ENCODE measurements around the gene RPAP3. TPM values are rescaled to one million over a fixed set of nuclear protein-coding genes. Genes with fewer than 3 reads are reported as not detected.

The RPAP3 gene
- total RNA-seq, 4 donors from 2014 or later = 11.7 to 25.5 (median 19.4) TPM

GRCh38 chr12:47742253-47742825, 36.5 kb upstream of the RPAP3 start:
- Histone ChIP-seq H3K9me3 (no peaks in the 10 kb centered on the region), H3K4me3 (no peak overlapping the region), H3K36me3 (peaks cover 4% of the 10 kb centered on the region), H3K4me1 (peaks cover 58% of the 10 kb centered on the region), H3K27me3 (no peaks in the 10 kb centered on the region), H3K27ac (no peak overlapping the region)
- TF ChIP-seq POLR2AphosphoS5 (IDR thresholded peaks at IDR 0.05) (no peak), CTCF (IDR thresholded peaks at IDR 0.05) (peak; percentile 92 to 95), EP300 (IDR thresholded peaks at IDR 0.05) (no peak), POLR2A (IDR thresholded peaks at IDR 0.05) (no peak)
- no peak for DNase-seq (ENCODE audit: low spot score in 2 of 2)
- WGBS = 78% methylated on average over 7 of the region's 7 CpGs

- Histone ChIP-seq H3K27ac (peak overlapping the region; percentile 38), H3K9me3 (no peaks in the 10 kb centered on the region), H3K4me1 (peaks cover 69% of the 10 kb centered on the region), H3K27me3 (no peaks in the 10 kb centered on the region), H3K36me3 (no peaks in the 10 kb centered on the region), H3K4me3 (no peak overlapping the region)
- DNase-seq (ENCODE audit: low spot score in 2 of 2) = peak; percentile 88 to 90
- WGBS = 27% methylated on average over 4 of the region's 4 CpGs
- TF ChIP-seq POLR2AphosphoS5 (IDR thresholded peaks at IDR 0.05) (no peak), CTCF (IDR thresholded peaks at IDR 0.05) (no peak), POLR2A (IDR thresholded peaks at IDR 0.05) (no peak), EP300 (IDR thresholded peaks at IDR 0.05) (no peak)
Measured at GRCh38 chr12:47741340-47741703, 35.5 kb upstream of the RPAP3 start.

- no peak for DNase-seq (ENCODE audit: low spot score in 2 of 2)
- peaks cover 74% of the 10 kb centered on the region for H3K4me1 ChIP-seq
- no peaks in the 10 kb centered on the region for H3K9me3 ChIP-seq
- H3K36me3 ChIP-seq = no peaks in the 10 kb centered on the region
- H3K4me3 ChIP-seq = no peak overlapping the region
- TF ChIP-seq POLR2A (IDR thresholded peaks at IDR 0.05) (no peak), CTCF (IDR thresholded peaks at IDR 0.05) (no peak), EP300 (IDR thresholded peaks at IDR 0.05) (no peak), POLR2AphosphoS5 (IDR thresholded peaks at IDR 0.05) (no peak)
- WGBS = 64% methylated on average over 15 of the region's 21 CpGs
- H3K27me3 ChIP-seq = no peaks in the 10 kb centered on the region
- peak overlapping the region; percentile 38 for H3K27ac ChIP-seq
Measured at GRCh38 chr12:47740606-47741339, 34.9 kb upstream of the RPAP3 start.

- no peaks in the 10 kb centered on the region for H3K36me3 ChIP-seq
- no peaks in the 10 kb centered on the region for H3K27me3 ChIP-seq
- no peak for TF ChIP-seq EP300 (IDR thresholded peaks at IDR 0.05)
- no peak for TF ChIP-seq CTCF (IDR thresholded peaks at IDR 0.05)
- TF ChIP-seq POLR2A (IDR thresholded peaks at IDR 0.05) = no peak
- TF ChIP-seq POLR2AphosphoS5 (IDR thresholded peaks at IDR 0.05) = no peak
- DNase-seq (ENCODE audit: low spot score in 2 of 2) = no peak
- no peak overlapping the region for H3K4me3 ChIP-seq
- 65% methylated on average over 12 of the region's 12 CpGs for WGBS
- peaks cover 82% of the 10 kb centered on the region for H3K4me1 ChIP-seq
- H3K9me3 ChIP-seq = no peaks in the 10 kb centered on the region
- H3K27ac ChIP-seq = peak overlapping the region; percentile 8
Measured at GRCh38 chr12:47739979-47740378, 34.1 kb upstream of the RPAP3 start.

- Histone ChIP-seq H3K4me3 (no peak overlapping the region), H3K9me3 (no peaks in the 10 kb centered on the region), H3K27me3 (no peaks in the 10 kb centered on the region), H3K27ac (no peak overlapping the region), H3K4me1 (peaks cover 87% of the 10 kb centered on the region), H3K36me3 (no peaks in the 10 kb centered on the region)
- TF ChIP-seq POLR2A (IDR thresholded peaks at IDR 0.05) (no peak), POLR2AphosphoS5 (IDR thresholded peaks at IDR 0.05) (no peak), CTCF (IDR thresholded peaks at IDR 0.05) (no peak), EP300 (IDR thresholded peaks at IDR 0.05) (no peak)
- 97% methylated on average over 3 of the region's 3 CpGs for WGBS
- DNase-seq (ENCODE audit: low spot score in 2 of 2) = no peak
Measured at GRCh38 chr12:47739297-47739696, 33.5 kb upstream of the RPAP3 start.

Measured in suprapubic skin (tissue), 4 donors.